MCF 10A (cell line): ENCODE measurements around the gene HSP90AB1. TPM values are rescaled to one million over a fixed set of nuclear protein-coding genes. Genes with fewer than 3 reads are reported as not detected.

Experiments used
- BruUV-seq: library from RNA; stranded (reverse); fragments of 400-500 nt; replicated peaks from 2 replicates; lab custom pipeline; 2021; lab: Mats Ljungman, UMichigan
- CTCF ChIA-PET: fragments of 300-600 bp; sonication (Branson Sonifier 250); formaldehyde crosslinking; extraction: SDS; loops from one replicate; lab custom pipeline; 2021; ENCODE audit warnings: antibody characterized with exemption, inconsistent platforms; lab: Yijun Ruan, JAX
- POLR2A ChIA-PET: fragments of 300-600, 350-650 bp; sonication (Branson Sonifier 250); formaldehyde crosslinking; extraction: SDS; loops from one replicate; lab custom pipeline; 2020; ENCODE audit warnings: antibody characterized with exemption, inconsistent platforms; lab: Yijun Ruan, JAX
- DNase-seq: peaks from one replicate; pipeline ENCODE4 v3.0.0-alpha.2; 2018; ENCODE audit not compliant: unreplicated experiment
- H3K27ac Mint-ChIP-seq: one replicate; pipeline ENCODE4 v1.8.0; 2022; ENCODE audit warnings: mild to moderate bottlenecking, low read depth, mixed read lengths; ENCODE audit not compliant: unreplicated experiment
- H3K27me3 Mint-ChIP-seq: one replicate; pipeline ENCODE4 v1.8.0; 2022; ENCODE audit warnings: mixed read lengths; ENCODE audit not compliant: insufficient read depth, unreplicated experiment
- H3K36me3 Mint-ChIP-seq: one replicate; pipeline ENCODE4 v1.8.0; 2022; ENCODE audit warnings: mild to moderate bottlenecking, moderate library complexity, mixed read lengths; ENCODE audit not compliant: insufficient read depth, unreplicated experiment
- H3K4me1 Mint-ChIP-seq: one replicate; pipeline ENCODE4 v1.8.0; 2022; ENCODE audit warnings: mixed read lengths; ENCODE audit not compliant: insufficient read depth, unreplicated experiment
- H3K4me3 Mint-ChIP-seq: one replicate; pipeline ENCODE4 v1.8.0; 2022; ENCODE audit warnings: mild to moderate bottlenecking, moderate library complexity, mixed read lengths; ENCODE audit not compliant: unreplicated experiment
- H3K9me3 Mint-ChIP-seq: one replicate; pipeline ENCODE4 v1.8.0; 2022; ENCODE audit warnings: mixed read lengths; ENCODE audit not compliant: unreplicated experiment
- intact Hi-C: fragments of 100-400 bp; cut with micrococcal nuclease; formaldehyde crosslinking; loops from 2 replicates; pipeline ENCODE4 v1.14.1; 2022
- total RNA-seq: library from RNA; stranded (reverse); gene quantifications from 2 replicates; pipeline ENCODE4 v1.2.3, GENCODE V29; 2022
- TF ChIP-seq, protein P1 (sequence below): fragments of 200-600 bp; IDR thresholded peaks from one replicate; pipeline ENCODE4 v1.8.0; 2022; ENCODE audit warnings: antibody characterized with exemption, mild to moderate bottlenecking; ENCODE audit not compliant: unreplicated experiment

HSP90AB1 gene
- total RNA-seq, 1 experiment from 2014 or later = 577 TPM

DNA sequence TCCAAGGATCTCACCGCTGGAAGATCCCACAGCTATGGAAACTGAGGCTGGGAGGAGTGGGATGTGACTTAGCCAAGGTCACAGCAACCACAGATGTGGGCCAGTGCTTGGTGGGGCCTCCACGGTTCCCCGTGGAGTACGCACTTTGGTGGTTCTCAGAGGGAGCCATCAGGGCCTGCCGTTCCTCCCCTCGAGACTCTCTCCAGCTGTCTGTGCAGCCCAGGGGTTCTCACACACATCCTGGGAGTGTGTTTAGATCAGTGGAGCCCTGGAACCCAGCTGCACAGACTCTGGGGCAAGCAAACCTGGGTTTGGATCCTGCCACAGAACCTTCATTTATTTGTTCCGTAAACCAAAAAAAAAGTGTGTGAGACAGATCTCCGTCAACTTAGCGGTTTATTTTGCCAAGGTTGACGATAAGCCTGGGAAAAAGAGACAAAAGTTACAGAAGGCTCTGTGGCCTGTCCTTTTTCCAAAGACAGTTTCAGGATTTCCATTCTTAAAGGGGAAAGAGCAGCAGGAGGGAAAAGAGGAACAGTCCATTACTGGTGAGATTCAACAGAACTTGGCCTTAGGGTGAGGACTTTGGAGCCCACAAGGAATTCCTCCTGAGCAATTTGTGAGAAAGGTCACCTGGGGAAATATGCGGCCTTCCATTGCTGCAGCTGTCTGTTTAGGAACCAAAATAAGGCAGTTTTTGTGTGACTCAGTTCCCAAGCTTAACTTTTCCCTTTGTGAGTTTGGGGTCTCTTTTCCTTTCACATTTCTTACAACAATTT is 43.7 kb upstream of the HSP90AB1 start:
- Mint-ChIP-seq H3K36me3 (no peaks in the 10 kb centered on the region), H3K9me3 (no peaks in the 10 kb centered on the region), H3K4me3 (no peak overlapping the region), H3K27ac (no peak overlapping the region), H3K4me1 (peaks cover 20% of the 10 kb centered on the region), H3K27me3 (no peaks in the 10 kb centered on the region)
- no peak for DNase-seq
- CTCF ChIA-PET = interaction anchor here (0.6 to 1.3 kb wide), 3 partner anchors 9 to 136 kb away, joined by 3 read pairs; no protein-coding TSS in a partner anchor
- TF ChIP-seq, protein P1, sequence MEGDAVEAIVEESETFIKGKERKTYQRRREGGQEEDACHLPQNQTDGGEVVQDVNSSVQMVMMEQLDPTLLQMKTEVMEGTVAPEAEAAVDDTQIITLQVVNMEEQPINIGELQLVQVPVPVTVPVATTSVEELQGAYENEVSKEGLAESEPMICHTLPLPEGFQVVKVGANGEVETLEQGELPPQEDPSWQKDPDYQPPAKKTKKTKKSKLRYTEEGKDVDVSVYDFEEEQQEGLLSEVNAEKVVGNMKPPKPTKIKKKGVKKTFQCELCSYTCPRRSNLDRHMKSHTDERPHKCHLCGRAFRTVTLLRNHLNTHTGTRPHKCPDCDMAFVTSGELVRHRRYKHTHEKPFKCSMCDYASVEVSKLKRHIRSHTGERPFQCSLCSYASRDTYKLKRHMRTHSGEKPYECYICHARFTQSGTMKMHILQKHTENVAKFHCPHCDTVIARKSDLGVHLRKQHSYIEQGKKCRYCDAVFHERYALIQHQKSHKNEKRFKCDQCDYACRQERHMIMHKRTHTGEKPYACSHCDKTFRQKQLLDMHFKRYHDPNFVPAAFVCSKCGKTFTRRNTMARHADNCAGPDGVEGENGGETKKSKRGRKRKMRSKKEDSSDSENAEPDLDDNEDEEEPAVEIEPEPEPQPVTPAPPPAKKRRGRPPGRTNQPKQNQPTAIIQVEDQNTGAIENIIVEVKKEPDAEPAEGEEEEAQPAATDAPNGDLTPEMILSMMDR = no peak
- POLR2A ChIA-PET = interaction anchor here (0.9 to 1.8 kb wide), 2 partner anchors 12 to 42 kb away, joined by 3 to 6 read pairs; no protein-coding TSS in a partner anchor
- no TSS peak for BruUV-seq
- intact Hi-C loops = no loop called here

DNA sequence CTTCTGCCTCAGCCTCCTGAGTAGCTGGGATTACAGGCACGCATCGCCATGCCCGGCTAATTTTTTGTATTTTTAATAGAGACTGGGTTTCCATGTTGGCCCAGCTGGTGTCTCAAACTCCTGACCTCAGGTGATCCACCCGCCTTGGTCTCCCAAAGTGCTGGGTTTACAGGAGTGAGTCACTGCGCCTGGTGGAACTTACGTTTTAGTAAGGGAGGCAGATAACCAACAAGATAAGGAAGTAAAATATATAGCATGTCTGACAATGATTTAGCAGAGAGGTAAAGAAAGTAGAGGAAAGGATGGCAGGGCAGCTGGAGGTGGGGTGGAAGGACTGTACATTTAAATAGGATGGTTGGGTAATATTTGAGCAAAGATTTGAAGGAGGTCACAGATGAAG is 42.9 kb upstream of the HSP90AB1 start:
- POLR2A ChIA-PET = interaction anchor here (0.9 to 1.8 kb wide), 2 partner anchors 11 to 41 kb away, joined by 3 to 6 read pairs; no protein-coding TSS in a partner anchor
- H3K27ac Mint-ChIP-seq = no peak overlapping the region
- BruUV-seq = no TSS peak
- H3K27me3 Mint-ChIP-seq = no peaks in the 10 kb centered on the region
- H3K4me3 Mint-ChIP-seq = no peak overlapping the region
- CTCF ChIA-PET = interaction anchor here (0.6 to 1.2 kb wide), 3 partner anchors 11 to 32 kb away, joined by 3 read pairs; no protein-coding TSS in a partner anchor
- H3K36me3 Mint-ChIP-seq = no peaks in the 10 kb centered on the region
- DNase-seq = no peak
- TF ChIP-seq, protein P1 = no peak
- H3K9me3 Mint-ChIP-seq = no peaks in the 10 kb centered on the region
- peaks cover 20% of the 10 kb centered on the region for H3K4me1 Mint-ChIP-seq
- intact Hi-C loops = no loop called here

GRCh38 chr6:44207966-44208365 is 38.9 kb upstream of the HSP90AB1 start:
- intact Hi-C loops = no loop called here
- TF ChIP-seq, protein P1 = no peak
- no peaks in the 10 kb centered on the region for H3K36me3 Mint-ChIP-seq
- CTCF ChIA-PET = interaction anchor here (0.6 to 1.1 kb wide), 2 partner anchors 13 to 29 kb away, joined by 3 read pairs; no protein-coding TSS in a partner anchor
- DNase-seq = no peak
- BruUV-seq = no TSS peak
- H3K4me1 Mint-ChIP-seq = peaks cover 6% of the 10 kb centered on the region
- H3K27me3 Mint-ChIP-seq = no peaks in the 10 kb centered on the region
- POLR2A ChIA-PET = interaction anchor here (1.3 kb wide), 1 partner anchor 17 kb away, joined by 3 read pairs; no protein-coding TSS in a partner anchor
- no peak overlapping the region for H3K27ac Mint-ChIP-seq
- no peaks in the 10 kb centered on the region for H3K9me3 Mint-ChIP-seq
- H3K4me3 Mint-ChIP-seq = no peak overlapping the region

DNA sequence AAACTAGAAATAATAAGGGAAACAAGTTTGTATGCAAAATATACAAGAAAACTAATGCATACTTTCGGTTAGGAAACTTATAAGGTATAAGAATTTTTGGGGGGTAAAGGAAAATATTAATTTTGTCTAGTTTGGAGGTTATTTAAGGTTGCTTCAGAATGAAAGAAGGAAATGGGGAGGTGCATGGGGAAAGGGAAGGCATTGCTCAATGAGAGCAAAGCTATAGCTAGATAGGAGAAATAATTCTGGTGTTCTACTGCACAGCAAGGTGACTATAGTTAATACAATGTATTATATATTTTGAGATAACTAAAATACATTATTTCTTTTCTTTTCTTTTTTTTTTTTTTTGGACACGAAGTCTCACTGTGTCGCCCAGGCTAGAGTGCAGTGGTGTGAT is 35.6 kb upstream of the HSP90AB1 start:
- H3K4me1 Mint-ChIP-seq = no peaks in the 10 kb centered on the region
- BruUV-seq = no TSS peak
- no peak for DNase-seq
- CTCF ChIA-PET = interaction anchor here (0.7 to 1.7 kb wide), 4 partner anchors 14 to 127 kb away, joined by 3 to 6 read pairs (median 4); no protein-coding TSS in a partner anchor
- no peaks in the 10 kb centered on the region for H3K9me3 Mint-ChIP-seq
- POLR2A ChIA-PET = no interaction called here
- H3K36me3 Mint-ChIP-seq = no peaks in the 10 kb centered on the region
- H3K27me3 Mint-ChIP-seq = no peaks in the 10 kb centered on the region
- no peak overlapping the region for H3K27ac Mint-ChIP-seq
- intact Hi-C loops = no loop called here
- TF ChIP-seq, protein P1 = no peak
- H3K4me3 Mint-ChIP-seq = no peak overlapping the region
